HG02973 (cell line): ENCODE data around the gene FBXO5.

Experiments
- ATAC-seq: cut with Tn5 transposase; IDR thresholded peaks from one replicate; pipeline ENCODE4 v1.9.1; 2021; ENCODE audit warnings: moderate library complexity; ENCODE audit not compliant: unreplicated experiment

FBXO5 gene

DNA sequence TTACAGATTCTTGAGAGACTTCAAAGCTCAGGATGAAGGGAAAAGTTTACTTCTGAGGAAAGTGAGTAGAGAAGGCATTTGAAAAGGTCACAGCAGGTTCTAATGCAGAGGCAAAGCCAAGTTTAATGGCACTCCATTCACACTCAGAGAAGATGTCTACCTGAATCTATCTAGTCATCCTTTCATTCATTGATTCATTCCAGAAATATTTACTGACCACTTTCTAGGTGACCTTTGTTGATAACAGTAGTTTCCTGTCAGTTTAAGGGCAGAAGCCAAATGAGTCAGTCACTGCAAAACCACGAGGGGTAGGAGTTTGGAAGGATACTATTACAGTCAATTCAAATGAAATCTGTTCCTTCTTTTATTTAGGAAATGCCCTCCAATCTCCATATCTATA, 30.8 kb downstream of the FBXO5 start:
- no peak for ATAC-seq

GRCh38 chr6:152950240-152950639, 32.6 kb downstream of the FBXO5 start:
- no peak for ATAC-seq

- peak; percentile 79 for ATAC-seq
Observed at GRCh38 chr6:152948150-152948768, 34.6 kb downstream of the FBXO5 start.

- no peak for ATAC-seq
Observed at GRCh38 chr6:152946995-152947394, 35.8 kb downstream of the FBXO5 start.

GRCh38 chr6:152946484-152946883, 36.4 kb downstream of the FBXO5 start:
- ATAC-seq: no peak

- no peak for ATAC-seq
Observed at GRCh38 chr6:152943260-152943897, 39.5 kb downstream of the FBXO5 start.

DNA sequence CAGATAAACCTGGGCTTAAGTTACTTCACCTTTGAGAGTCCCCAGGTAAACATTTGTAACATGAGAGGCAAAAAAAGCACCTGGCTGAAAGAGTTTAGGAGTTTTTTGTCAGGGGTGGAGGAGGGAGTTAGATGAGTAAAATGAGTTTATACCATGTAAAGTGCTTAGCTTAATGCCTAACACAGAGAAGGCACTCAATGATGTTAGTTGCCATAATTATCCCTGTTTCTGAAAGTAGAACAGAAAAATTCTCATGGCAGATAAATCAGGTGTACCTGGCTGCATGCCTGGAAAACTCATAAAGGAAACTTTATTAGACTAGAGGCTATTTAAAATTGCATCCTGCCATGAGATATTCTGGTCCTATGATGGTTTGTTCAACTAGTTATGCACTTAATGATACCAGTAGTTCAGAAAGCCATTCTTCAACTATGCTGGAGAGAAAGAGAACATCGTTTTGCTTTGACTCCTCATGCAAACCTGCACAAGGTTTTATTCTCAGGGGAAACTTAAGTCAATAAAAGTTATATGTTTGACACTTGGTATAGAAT, 40.4 kb downstream of the FBXO5 start:
- ATAC-seq: no peak

GRCh38 chr6:152941746-152942145, 41.1 kb downstream of the FBXO5 start:
- ATAC-seq: no peak

DNA sequence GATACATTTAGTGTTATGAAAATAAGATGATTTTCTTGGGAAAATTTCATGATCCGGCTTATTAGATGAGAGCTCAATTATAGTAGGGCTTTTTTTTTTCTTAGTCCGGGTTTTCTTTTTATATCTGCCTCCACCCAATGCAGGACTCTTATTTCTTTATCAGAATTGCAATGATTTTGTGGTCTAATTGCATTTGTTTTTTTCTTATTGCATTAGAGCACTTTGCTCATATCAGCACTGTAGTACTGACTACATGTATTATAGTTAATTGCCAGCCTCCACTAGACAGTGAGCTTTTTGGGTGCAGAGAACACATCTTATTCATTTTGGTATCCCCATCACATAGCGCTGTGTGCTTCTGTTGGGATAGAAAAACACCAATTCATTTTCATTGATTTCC, 50.0 kb downstream of the FBXO5 start:
- ATAC-seq: no peak

- no peak for ATAC-seq
Observed at GRCh38 chr6:152922706-152923105, 60.1 kb downstream of the FBXO5 start.
